Activated CD4-positive, alpha-beta T cell treated with anti-CD3 and anti-CD28 coated beads, Interleukin-2, amount 10 ng/mL, durations not matched to agents 7 days and 5 days (primary cell): ENCODE results near the gene SPATA31C1. TPM values are rescaled to one million over a fixed set of nuclear protein-coding genes. Genes with fewer than 3 reads are reported as not detected.
"Not testable (repeated sequence)": the region's sequence is repeated elsewhere in the genome, so short reads cannot be mapped to it uniquely, and the experiment has no call there.

Experiments
- CTCF ChIA-PET: fragments of 350-600 bp; sonication (Branson Sonifier 250); formaldehyde crosslinking; loops from one replicate; lab custom pipeline; 2021; ENCODE audit warnings: antibody characterized with exemption; lab: Charles Lee
- POLR2A ChIA-PET: fragments of 350-600 bp; sonication (Branson Sonifier 250); formaldehyde crosslinking; loops from one replicate; lab custom pipeline; 2021; ENCODE audit warnings: antibody characterized with exemption; lab: Charles Lee
- DNase-seq: peaks from one replicate; pipeline ENCODE4 v3.0.0-alpha.2; 2020
- H3K27ac Mint-ChIP-seq: one replicate; pipeline ENCODE4 v1.8.0; 2021; ENCODE audit warnings: mild to moderate bottlenecking, moderate library complexity, mixed read lengths
- H3K27me3 Mint-ChIP-seq: one replicate; pipeline ENCODE4 v1.8.0; 2021; ENCODE audit warnings: mixed read lengths
- H3K36me3 Mint-ChIP-seq: one replicate; pipeline ENCODE4 v1.8.0; 2021; ENCODE audit warnings: low read depth, mixed read lengths
- H3K4me1 Mint-ChIP-seq: one replicate; pipeline ENCODE4 v1.8.0; 2021; ENCODE audit warnings: mixed read lengths
- H3K4me3 Mint-ChIP-seq: one replicate; pipeline ENCODE4 v1.8.0; 2021; ENCODE audit warnings: mild to moderate bottlenecking, moderate library complexity, mixed read lengths
- H3K9me3 Mint-ChIP-seq: one replicate; pipeline ENCODE4 v1.8.0; 2021; ENCODE audit warnings: mixed read lengths
- total RNA-seq, 2 experiments: library from RNA; stranded (reverse); gene quantifications; one replicate each; pipeline ENCODE4 v1.2.3, GENCODE V29; 2021

Gene SPATA31C1
- not detected for total RNA-seq

DNA sequence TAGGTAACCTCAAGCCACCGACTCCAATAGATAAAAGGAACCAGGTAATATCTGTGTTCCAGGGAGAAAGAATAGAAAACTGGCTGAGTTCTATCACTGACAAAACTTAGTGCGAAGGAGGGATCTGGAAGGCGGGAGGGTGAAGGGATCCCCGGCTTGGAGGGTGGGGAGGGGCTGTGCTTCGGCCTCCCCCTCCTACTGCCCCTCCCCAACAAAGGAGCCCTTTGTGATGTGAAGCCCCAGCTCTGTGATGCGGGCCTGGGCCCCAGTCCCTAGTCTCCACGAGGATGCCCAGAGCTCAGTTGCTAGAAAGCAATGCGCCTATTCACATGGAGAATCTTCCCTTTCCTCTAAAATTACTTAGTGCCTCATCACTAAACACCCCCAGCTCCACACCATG lies at the start of gene SPATA31C1:
Gene SPATA31C1, plus strand, starts transcription at position 301 of the 400 bp plus-strand sequence.
- POLR2A ChIA-PET, H3K27me3 Mint-ChIP-seq, DNase-seq, H3K4me1 Mint-ChIP-seq, H3K9me3 Mint-ChIP-seq, H3K4me3 Mint-ChIP-seq, CTCF ChIA-PET, H3K27ac Mint-ChIP-seq, H3K36me3 Mint-ChIP-seq: not testable (repeated sequence)

DNA sequence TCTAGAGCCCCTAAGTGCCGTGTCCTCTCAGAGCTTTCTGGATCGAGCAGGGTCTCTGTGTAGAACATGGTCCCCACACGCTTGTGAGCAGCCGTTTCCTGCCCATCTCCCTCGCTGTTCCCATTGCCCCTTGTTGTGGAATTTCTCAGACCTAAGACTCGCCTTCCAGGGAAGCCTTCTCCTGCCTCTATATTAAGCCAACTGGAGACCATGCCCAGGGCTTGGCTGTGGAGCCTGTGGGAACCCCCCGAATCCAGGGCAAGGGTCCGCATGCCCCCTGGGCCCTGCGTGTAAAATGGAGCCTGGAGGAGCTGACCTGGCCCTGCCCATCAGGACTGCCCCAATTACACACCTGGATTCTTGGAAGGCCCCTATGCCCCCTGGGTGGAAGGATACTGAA lies 49.6 kb upstream of the SPATA31C1 start:
- Mint-ChIP-seq H3K36me3 (no peaks in the 10 kb centered on the region), H3K4me1 (no peaks in the 10 kb centered on the region), H3K9me3 (peaks cover 5% of the 10 kb centered on the region), H3K27ac (no peak overlapping the region), H3K27me3 (no peaks in the 10 kb centered on the region), H3K4me3 (no peak overlapping the region)
- POLR2A ChIA-PET, result no interaction called here
- CTCF ChIA-PET, result no interaction called here
- DNase-seq, result no peak

DNA sequence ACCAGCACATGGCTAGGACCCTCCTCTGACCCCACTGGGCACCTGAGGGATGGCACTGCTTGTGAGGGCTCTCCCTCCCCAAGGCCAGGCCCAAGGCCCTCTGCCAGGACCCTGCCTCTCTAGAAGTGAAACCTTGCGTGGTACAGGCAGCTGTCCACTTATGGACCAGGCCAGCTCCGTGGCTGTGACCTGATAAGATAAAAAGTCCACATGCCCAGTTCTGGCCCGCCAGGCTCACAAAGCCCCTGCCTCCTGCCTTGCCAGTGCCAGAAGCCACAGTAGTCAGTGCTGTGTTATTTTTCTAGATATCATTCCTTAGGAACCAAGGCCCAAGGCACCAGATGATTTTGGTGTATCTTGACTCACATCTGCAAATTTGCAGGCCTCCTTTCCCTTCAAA lies 49.1 kb upstream of the SPATA31C1 start:
- CTCF ChIA-PET, result no interaction called here
- DNase-seq, result no peak
- Mint-ChIP-seq H3K4me1 (no peaks in the 10 kb centered on the region), H3K9me3 (peaks cover 5% of the 10 kb centered on the region), H3K36me3 (no peaks in the 10 kb centered on the region), H3K4me3 (no peak overlapping the region), H3K27me3 (no peaks in the 10 kb centered on the region), H3K27ac (no peak overlapping the region)
- POLR2A ChIA-PET, result no interaction called here

DNA sequence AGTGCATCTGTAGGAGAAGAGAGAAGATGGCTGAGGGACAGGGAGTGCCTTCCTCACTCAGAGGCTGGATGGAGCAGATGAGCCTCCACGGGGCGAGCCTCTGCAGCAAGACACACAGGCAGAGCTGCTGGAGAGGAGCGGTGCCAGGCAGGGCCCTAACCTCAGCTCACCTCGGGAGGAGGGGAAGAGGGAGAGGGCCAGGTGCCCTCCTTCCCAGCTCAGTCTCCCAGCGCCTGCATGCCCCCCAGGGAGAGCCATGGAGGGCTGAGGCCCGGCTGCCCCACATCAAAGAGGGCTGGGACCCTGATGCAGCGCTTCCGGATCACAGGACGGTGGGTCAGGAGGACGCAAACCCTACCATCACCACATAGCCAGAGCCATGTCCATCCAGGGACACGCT lies 48.7 kb upstream of the SPATA31C1 start:
- Mint-ChIP-seq H3K4me1 (no peaks in the 10 kb centered on the region), H3K27me3 (no peaks in the 10 kb centered on the region), H3K9me3 (peaks cover 5% of the 10 kb centered on the region), H3K27ac (no peak overlapping the region), H3K4me3 (no peak overlapping the region), H3K36me3 (no peaks in the 10 kb centered on the region)
- ChIA-PET POLR2A (no interaction called here), CTCF (no interaction called here)
- no peak for DNase-seq

DNA sequence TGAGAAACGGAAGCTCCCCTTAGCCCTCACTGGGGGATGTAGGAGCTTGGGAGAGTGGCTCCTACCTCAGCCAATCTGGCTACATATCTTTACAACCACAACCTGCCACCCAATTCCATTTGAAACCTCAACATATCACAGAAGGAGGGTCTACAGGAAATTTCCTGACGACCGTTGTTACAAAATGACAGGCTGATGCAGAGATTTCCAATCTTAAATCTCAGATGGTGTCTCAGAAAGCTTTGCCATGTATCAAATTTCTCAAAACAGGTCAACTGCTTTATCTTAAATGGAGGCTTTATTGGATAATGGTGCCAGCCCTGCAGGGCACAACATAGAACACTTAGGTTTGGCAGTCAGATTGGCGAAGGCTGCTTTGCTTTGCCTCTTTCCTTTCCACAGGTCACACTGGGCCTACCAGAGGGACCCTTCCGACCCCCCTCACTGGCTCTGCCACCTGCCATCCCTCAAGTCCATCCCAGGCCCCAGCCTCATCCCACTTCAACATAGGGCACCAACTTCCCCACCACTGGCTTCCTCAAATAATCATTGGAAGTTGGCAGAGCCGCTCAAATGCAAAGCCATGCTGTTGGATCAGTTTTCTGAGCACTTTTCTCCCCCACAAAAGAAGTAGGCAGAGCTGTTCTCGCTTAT lies 46.2 kb upstream of the SPATA31C1 start:
- Mint-ChIP-seq H3K4me1 (no peaks in the 10 kb centered on the region), H3K27me3 (no peaks in the 10 kb centered on the region), H3K27ac (no peak overlapping the region), H3K9me3 (peaks cover 5% of the 10 kb centered on the region), H3K4me3 (no peak overlapping the region), H3K36me3 (no peaks in the 10 kb centered on the region)
- DNase-seq, result no peak
- ChIA-PET CTCF (interaction anchor here (1.5 kb wide), 1 partner anchor 13 kb away, joined by 6 read pairs; no protein-coding TSS in a partner anchor), POLR2A (no interaction called here)

DNA sequence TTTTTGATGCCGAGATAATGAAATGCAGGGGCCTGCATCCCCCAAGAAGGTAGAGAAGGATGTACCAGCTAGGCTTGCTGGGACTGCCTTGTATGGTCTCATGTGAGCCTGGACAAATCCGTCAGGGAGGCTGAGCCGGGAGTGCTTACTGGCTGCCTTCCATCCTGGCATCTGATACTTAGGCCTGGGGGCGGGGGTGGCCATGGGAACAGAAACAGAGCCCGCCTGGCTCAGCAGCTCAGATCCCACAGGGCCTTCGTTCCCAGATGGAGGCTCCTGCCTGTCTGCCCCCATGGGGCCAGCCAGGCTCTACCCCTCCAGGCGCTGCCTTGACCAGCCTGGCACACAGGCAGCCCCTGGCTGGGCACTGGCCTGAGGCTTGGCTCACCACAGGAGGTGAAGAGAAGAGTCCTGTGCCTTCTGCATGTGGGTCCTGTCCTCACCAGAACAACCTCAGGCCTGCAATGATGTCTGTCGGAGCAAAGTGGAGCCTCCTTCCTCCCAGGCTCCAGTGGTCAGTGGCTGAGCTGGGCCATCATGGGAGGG lies 45.6 kb upstream of the SPATA31C1 start:
- no peak for DNase-seq
- Mint-ChIP-seq H3K4me3 (no peak overlapping the region), H3K27me3 (no peaks in the 10 kb centered on the region), H3K9me3 (peaks cover 5% of the 10 kb centered on the region), H3K4me1 (no peaks in the 10 kb centered on the region), H3K27ac (no peak overlapping the region), H3K36me3 (no peaks in the 10 kb centered on the region)
- CTCF ChIA-PET, result no interaction called here
- POLR2A ChIA-PET, result no interaction called here

DNA sequence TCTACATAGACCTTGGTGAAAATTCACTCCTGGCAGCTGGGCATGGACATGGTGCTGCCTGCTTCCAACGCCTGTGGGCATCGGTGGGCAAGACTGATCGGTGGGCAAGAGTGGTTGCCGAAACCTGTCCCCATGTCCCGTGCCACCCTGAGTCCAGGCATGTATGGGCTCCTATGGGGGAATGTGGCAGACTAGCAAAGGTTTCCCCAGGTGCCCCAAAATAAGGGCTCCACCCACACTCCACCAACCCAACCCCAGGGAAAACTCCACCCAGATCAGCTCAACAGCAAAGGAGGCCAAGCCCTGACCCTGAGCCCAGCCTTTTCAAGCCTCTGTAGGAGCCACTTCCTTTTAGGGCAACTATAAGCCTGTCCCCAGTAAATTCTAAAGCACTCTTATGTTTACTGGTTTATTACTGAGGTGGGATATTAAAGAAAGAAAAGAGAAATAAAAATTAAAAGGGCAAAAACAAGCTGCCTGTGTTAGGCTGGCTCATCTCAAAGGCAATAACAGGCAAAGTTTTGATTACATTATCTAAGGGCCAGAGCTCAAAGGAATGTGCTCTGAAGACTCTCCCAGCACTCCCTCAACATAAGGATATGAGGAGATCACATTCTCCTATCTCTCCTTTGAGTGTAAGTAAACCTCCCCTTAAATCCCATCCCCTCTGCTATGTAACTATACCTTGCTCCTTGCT lies 44.0 kb upstream of the SPATA31C1 start:
- Mint-ChIP-seq H3K9me3 (peaks cover 5% of the 10 kb centered on the region), H3K27me3 (no peaks in the 10 kb centered on the region), H3K4me3 (no peak overlapping the region), H3K4me1 (no peaks in the 10 kb centered on the region), H3K27ac (no peak overlapping the region), H3K36me3 (no peaks in the 10 kb centered on the region)
- no peak for DNase-seq
- ChIA-PET POLR2A (no interaction called here), CTCF (no interaction called here)

DNA sequence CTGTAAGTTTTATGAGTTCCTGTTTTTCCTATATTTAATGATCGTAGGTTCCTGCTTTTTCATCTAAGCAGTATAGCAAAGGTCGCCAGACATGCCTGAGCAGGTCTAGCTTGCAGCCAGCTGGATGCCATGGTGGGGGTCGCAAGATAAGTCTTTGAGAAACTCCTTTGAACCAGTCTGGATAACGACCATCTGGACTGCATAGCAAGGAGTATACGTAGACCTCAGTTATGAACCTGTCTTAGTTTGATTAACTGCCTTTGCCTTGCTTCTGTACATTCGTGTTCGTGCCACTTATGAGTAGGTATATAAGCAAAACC lies 43.5 kb upstream of the SPATA31C1 start:
- POLR2A ChIA-PET, result no interaction called here
- Mint-ChIP-seq H3K4me3 (no peak overlapping the region), H3K27me3 (no peaks in the 10 kb centered on the region), H3K36me3 (no peaks in the 10 kb centered on the region), H3K9me3 (peaks cover 5% of the 10 kb centered on the region), H3K27ac (no peak overlapping the region), H3K4me1 (no peaks in the 10 kb centered on the region)
- DNase-seq, result no peak
- CTCF ChIA-PET, result no interaction called here

DNA sequence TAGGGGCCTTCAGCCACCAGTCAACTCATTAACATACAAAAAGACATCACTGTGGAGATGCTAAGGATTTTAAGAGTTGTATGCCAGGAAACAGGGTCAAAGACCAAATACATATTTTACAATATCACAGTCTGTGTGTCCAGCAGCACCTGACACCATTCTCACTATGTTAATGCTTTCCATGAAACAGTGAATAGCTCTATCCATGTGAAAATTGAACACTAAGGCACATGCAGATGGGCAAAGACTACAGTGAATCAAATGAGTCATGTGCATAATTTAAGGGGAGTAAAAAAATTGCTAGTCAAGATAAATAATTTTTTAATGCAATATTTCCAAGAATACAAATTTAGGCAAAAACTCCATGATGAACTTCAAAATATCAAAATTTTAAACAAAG lies 42.7 kb upstream of the SPATA31C1 start:
- CTCF ChIA-PET, result no interaction called here
- no peaks in the 10 kb centered on the region for H3K9me3 Mint-ChIP-seq
- no peak for DNase-seq
- H3K27me3 Mint-ChIP-seq, result no peaks in the 10 kb centered on the region
- H3K27ac Mint-ChIP-seq, result no peak overlapping the region
- H3K4me3 Mint-ChIP-seq, result no peak overlapping the region
- H3K4me1 Mint-ChIP-seq, result no peaks in the 10 kb centered on the region
- POLR2A ChIA-PET, result no interaction called here
- H3K36me3 Mint-ChIP-seq, result no peaks in the 10 kb centered on the region

DNA sequence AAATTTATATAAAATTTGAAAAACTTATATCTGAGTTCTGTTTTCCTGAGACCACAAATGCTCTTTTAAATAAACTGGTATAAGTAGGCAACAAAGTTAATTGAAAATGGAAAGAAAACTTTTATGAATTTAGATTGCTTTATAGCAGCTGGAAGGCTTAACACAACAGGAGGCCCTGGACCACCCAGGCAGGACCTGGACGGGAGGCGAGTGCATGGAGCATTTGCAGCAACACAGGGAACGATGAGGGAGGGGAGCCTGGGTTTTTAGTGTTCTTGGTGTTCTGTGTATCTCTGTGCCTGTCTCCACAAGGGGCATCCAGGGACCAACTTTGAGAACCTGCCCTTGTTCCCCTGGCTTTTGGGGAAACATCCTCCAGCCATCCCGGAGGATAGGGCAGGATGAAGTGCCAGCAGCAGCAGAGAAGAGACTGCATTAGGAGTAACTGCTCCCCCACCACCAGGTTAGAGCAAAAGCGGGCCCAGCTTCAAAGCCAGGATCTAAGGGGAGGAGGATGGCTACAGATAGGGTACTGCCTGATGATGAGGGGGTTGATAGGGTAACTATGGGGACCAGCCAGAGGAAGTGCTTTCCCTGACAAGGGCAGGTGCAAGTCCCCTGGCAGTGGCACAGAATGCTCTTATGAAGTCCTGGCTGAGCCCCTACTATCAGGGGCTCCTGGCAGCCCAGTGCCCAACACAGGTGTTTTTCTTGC lies 41.8 kb upstream of the SPATA31C1 start:
- Mint-ChIP-seq H3K4me3 (no peak overlapping the region), H3K36me3 (no peaks in the 10 kb centered on the region), H3K27ac (no peak overlapping the region), H3K27me3 (no peaks in the 10 kb centered on the region), H3K9me3 (no peaks in the 10 kb centered on the region), H3K4me1 (no peaks in the 10 kb centered on the region)
- CTCF ChIA-PET, result no interaction called here
- POLR2A ChIA-PET, result no interaction called here
- no peak for DNase-seq

DNA sequence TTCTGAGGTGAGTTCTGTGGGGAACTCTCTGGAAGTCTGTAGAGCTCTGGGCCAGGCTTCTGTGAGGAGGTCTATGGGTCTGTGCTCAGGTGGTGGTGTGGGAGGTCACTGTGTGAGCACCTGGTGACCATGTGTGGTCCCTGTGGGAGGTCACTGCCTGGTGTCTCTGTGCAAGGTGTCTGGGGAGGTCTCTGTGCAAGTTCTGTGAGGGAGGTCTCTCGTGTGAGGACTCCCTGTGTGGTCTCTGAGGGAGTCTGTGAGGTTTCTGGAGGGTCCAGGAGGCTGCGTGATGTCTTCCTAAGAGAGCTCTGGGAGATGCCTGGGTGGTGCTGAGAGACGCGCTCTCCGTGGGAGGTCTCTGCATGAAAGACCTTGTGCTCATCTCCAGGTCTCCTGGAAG lies 41.1 kb upstream of the SPATA31C1 start:
- H3K4me1 Mint-ChIP-seq, result no peaks in the 10 kb centered on the region
- no peaks in the 10 kb centered on the region for H3K36me3 Mint-ChIP-seq
- no peak overlapping the region for H3K27ac Mint-ChIP-seq
- no peak for DNase-seq
- H3K4me3 Mint-ChIP-seq, result no peak overlapping the region
- CTCF ChIA-PET, result no interaction called here
- no peaks in the 10 kb centered on the region for H3K27me3 Mint-ChIP-seq
- POLR2A ChIA-PET, result no interaction called here
- H3K9me3 Mint-ChIP-seq, result no peaks in the 10 kb centered on the region

DNA sequence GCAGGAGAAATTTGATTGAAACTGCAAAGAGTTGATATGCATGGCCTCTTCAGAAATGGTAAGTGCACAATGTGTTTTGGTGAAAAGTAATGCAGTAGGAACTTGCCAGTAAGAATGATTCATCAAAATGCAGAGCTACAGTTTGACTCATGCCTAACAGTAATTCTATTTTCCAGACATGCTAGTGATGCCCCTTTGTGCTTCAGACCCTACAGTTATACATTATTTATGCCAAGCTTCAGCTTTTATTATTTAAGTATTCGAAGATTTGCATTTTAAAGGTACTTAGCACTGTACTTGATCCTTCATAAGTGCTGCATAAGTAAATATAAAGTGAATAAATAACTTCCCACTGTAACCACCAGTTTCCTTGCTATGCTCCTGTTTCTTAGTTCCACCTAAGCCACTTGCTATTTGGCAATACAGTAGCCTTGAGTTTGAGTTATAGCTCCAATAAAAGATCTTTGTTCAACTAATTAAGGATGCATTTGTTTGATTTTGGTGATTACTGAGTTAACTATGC lies 38.7 kb upstream of the SPATA31C1 start:
- no peaks in the 10 kb centered on the region for H3K4me1 Mint-ChIP-seq
- H3K27me3 Mint-ChIP-seq, result no peaks in the 10 kb centered on the region
- ChIA-PET CTCF (no interaction called here), POLR2A (no interaction called here)
- H3K4me3 Mint-ChIP-seq, result no peak overlapping the region
- no peak for DNase-seq
- no peaks in the 10 kb centered on the region for H3K36me3 Mint-ChIP-seq
- H3K27ac Mint-ChIP-seq, result no peak overlapping the region
- H3K9me3 Mint-ChIP-seq, result no peaks in the 10 kb centered on the region

DNA sequence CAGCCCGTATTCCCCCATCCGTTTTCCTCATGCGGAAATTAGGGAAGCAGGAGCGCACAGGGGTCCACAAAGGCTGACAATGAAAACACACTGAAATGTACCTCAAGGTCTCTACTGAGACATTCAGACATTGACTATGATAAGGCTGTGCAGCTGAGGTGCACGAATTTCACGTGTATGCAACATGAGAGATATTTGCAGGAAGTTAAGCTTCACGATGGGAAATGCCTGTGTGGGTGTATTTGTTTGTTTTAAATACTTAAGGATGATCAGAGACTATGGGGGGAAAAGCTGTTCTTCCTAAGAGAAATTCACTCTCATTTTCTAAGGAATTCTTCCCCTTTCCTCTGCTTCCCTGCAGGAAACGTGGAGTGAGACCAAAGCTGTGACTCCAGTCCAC lies 37.6 kb upstream of the SPATA31C1 start:
- H3K36me3 Mint-ChIP-seq, result no peaks in the 10 kb centered on the region
- no peaks in the 10 kb centered on the region for H3K4me1 Mint-ChIP-seq
- POLR2A ChIA-PET, result no interaction called here
- H3K27ac Mint-ChIP-seq, result no peak overlapping the region
- H3K9me3 Mint-ChIP-seq, result no peaks in the 10 kb centered on the region
- no peak for DNase-seq
- CTCF ChIA-PET, result interaction anchor here (0.6 kb wide), 1 partner anchor 328 kb away, joined by 3 read pairs; no protein-coding TSS in a partner anchor
- no peak overlapping the region for H3K4me3 Mint-ChIP-seq
- H3K27me3 Mint-ChIP-seq, result no peaks in the 10 kb centered on the region
